ENCODE data around the gene PRR16.
"Not testable (repeated sequence)": the region's sequence is repeated elsewhere in the genome, so short reads cannot be mapped to it uniquely, and the experiment has no call there.

PRR16 gene

GRCh38 chr5:120684749-120685415 is 220.8 kb downstream of the PRR16 start:
- no peak overlapping the region for H3K4me3 ChIP-seq (ENCODE audit: low read depth, low read length)
- in situ Hi-C loops (cut with HindIII; ENCODE audit: low sequenced_read_pairs): no loop called here
- peak; percentile 17 for DNase-seq (ENCODE audit: low read depth, low spot score)
- peak; percentile 37 for TF ChIP-seq CTCF (IDR thresholded peaks at IDR 0.05; ENCODE audit: low read depth, low read length)

- in situ Hi-C loops (cut with HindIII; ENCODE audit: low sequenced_read_pairs): no loop called here
- TF ChIP-seq CTCF (IDR thresholded peaks at IDR 0.05; ENCODE audit: low read depth, low read length): no peak
- H3K4me3 ChIP-seq (ENCODE audit: low read depth, low read length): no peak overlapping the region
- no peak for DNase-seq (ENCODE audit: low read depth, low spot score)
These were observed 226.7 kb downstream of the PRR16 start for GRCh38 chr5:120690621-120691407.

GRCh38 chr5:120692325-120692724 is 228.2 kb downstream of the PRR16 start:
- TF ChIP-seq CTCF (IDR thresholded peaks at IDR 0.05; ENCODE audit: low read depth, low read length): no peak
- in situ Hi-C loops (cut with HindIII; ENCODE audit: low sequenced_read_pairs): no loop called here
- H3K4me3 ChIP-seq (ENCODE audit: low read depth, low read length): no peak overlapping the region
- DNase-seq (ENCODE audit: low read depth, low spot score): no peak

- no peak overlapping the region for H3K4me3 ChIP-seq (ENCODE audit: low read depth, low read length)
- TF ChIP-seq CTCF (IDR thresholded peaks at IDR 0.05; ENCODE audit: low read depth, low read length): no peak
- DNase-seq (ENCODE audit: low read depth, low spot score): no peak
- in situ Hi-C loops (cut with HindIII; ENCODE audit: low sequenced_read_pairs): no loop called here
These were observed 231.3 kb downstream of the PRR16 start for GRCh38 chr5:120695368-120695880.

GRCh38 chr5:120697147-120697546 is 233.0 kb downstream of the PRR16 start:
- in situ Hi-C loops (cut with HindIII; ENCODE audit: low sequenced_read_pairs): no loop called here
- no peak for TF ChIP-seq CTCF (IDR thresholded peaks at IDR 0.05; ENCODE audit: low read depth, low read length)
- DNase-seq (ENCODE audit: low read depth, low spot score): no peak
- H3K4me3 ChIP-seq (ENCODE audit: low read depth, low read length): no peak overlapping the region

GRCh38 chr5:120697670-120698327 is 233.7 kb downstream of the PRR16 start:
- in situ Hi-C loops (cut with HindIII; ENCODE audit: low sequenced_read_pairs); DNase-seq (ENCODE audit: low read depth, low spot score); H3K4me3 ChIP-seq (ENCODE audit: low read depth, low read length): not testable (repeated sequence)

- H3K4me3 ChIP-seq (ENCODE audit: low read depth, low read length); in situ Hi-C loops (cut with HindIII; ENCODE audit: low sequenced_read_pairs); DNase-seq (ENCODE audit: low read depth, low spot score): not testable (repeated sequence)
These were observed 236.6 kb downstream of the PRR16 start for GRCh38 chr5:120700653-120701052.

GRCh38 chr5:120702817-120703538 is 238.9 kb downstream of the PRR16 start:
- H3K4me3 ChIP-seq (ENCODE audit: low read depth, low read length); DNase-seq (ENCODE audit: low read depth, low spot score); in situ Hi-C loops (cut with HindIII; ENCODE audit: low sequenced_read_pairs): not testable (repeated sequence)
